OCI-M2 (cell line): ENCODE measurements around the gene DYDC2.

Experiments used
- DNase-seq: peaks from one replicate; lab custom pipeline; 2025; ENCODE audit not compliant: unreplicated experiment; lab: John Stamatoyannopoulos, UW

DYDC2 gene

DNA sequence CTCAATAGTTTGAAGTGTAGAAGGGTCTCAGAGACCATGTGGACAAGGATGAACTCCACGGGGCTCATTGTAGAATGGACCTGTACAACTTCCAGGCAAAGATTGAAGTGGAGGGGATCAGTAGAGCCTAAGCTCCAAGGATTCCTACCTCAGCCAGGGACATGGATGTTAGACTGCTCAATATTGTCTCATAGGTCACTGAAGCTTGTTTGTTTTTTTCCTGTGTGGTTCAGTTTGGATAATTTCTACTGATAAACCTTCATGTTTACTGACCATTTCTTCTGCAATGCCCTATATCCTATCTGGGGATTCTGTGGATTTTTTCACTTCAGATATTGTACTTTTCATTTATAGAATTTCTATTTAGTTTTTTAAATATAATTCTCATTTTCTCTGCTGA is 8.9 kb downstream of the DYDC2 start:
- DNase-seq: no peak

GRCh38 chr10:80371467-80371866 is 14.9 kb downstream of the DYDC2 start:
- DNase-seq: no peak

DNA sequence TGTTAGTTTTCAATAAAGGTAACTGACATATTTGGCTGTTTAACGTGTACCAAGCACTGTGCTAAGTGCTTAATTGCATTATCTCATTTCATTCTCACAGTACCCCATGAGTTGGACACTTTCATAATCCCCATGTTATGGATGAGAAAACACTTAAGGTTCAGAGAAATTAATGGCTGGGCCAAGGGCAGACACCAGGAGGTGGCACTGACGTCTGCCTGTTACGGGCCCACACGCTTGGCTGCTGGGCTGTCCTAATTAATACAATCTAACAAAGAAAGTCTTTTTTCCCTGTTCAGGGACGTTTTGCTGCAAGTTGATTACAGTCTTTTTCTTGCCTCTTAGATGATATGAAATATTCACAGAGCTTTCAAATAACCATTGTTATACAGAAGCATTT is 16.1 kb downstream of the DYDC2 start:
- no peak for DNase-seq

DNA sequence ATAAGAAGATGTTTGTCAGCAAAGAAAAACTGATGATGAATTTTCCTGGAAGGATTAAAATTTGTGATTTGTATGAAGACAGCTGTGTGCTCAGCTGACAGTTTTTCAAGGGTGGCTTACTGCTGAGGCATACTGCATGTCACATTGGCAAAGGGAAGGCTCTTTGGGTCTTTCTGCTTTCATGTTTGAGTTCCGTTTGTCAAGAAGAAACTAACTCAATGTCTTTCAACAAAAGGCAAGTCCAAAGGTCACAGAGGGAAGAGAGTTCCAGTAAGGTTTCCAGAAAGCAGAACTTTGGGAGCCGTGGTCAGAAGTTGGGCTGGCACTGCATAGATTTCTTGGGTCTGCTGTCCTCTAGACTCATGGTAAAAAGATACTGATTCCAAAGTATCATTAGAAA is 16.9 kb downstream of the DYDC2 start:
- no peak for DNase-seq

DNA sequence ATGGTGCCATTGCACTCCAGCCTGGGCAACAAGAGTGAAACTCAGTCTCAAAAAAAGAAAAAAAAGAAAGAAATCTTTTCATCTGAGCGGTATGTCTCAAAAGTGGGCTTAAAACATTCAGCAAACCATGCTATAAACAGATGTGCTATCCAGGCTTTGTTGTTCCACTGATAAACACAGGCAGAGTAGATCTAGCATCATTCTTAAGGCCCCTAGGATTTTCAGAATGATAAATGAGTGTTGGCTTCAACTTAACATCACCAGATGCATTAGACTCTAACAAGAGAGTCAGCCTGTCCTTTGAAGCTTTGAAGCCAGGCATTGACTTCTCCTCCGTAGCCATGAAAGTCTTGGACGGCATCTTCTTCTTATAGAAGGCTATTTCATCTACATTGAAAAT is 23.1 kb downstream of the DYDC2 start:
- no peak for DNase-seq

DNA sequence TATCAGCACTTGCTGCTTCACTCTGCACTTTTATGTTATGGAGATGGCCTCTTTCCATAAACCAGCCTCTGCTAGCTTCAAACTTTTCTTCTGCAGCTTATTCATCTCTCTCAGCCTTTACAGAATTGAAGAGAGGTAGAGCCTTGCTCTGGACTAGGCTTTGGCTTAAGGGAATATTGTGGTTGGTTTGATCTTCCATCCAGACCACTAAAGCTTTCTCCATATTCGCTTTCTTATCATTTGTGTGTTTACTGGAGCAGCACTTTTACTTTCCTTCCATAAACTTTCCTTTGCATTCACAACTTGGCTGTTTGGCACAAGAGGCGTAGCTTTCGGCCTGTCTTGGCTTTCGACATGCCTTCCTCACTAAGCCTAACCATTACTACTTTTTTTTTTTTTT is 23.6 kb downstream of the DYDC2 start:
- DNase-seq: no peak

DNA sequence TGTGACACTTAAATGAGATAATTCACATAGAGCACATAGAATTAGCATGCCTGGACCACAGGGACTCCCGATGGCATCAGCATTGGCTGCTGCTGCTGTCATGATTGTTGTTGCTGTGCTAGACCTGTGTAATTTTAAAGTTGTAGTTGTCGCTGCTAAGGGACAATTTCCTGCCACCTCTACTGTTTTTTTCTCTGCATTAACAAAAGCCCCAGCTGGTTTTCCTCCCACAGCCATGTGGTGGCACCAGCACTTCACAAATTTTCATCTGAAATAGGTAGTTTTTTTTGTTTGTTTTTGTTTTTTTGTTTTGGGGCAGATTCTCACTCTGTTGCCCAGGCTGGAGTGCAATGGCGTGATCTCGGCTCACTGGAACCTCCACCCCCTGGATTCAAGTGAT is 26.4 kb downstream of the DYDC2 start:
- no peak for DNase-seq

- no peak for DNase-seq
These were observed 34.2 kb downstream of the DYDC2 start for GRCh38 chr10:80390740-80391139.

GRCh38 chr10:80392250-80392649 is 35.7 kb downstream of the DYDC2 start:
- DNase-seq: no peak

DNA sequence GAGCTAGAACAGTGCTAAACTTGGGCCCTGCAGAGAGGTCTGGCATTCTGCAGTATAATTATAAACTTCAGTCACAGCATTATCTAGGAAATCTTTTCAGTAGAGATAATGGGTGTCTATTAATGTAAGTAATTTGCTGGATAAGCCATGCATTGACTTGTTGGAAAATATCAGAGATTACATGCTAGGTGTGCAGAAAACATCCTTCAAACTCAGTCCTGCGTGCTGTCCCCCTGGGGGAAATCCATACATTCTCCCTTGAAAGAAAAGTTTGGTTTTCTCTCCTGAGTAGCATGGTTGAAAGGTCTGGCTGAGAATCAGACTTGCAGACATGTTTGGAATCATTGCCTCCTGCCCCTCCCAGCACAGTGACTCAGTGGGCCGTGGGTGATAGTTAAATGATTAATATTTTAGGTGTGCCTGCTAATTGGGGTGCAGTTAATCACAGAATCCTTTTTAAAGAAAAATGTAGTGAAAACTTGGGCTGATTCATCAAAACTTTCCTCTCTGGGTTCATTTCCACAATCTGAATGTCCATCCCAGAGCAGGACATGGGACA is 37.9 kb downstream of the DYDC2 start:
- DNase-seq: no peak

- DNase-seq: no peak
These were observed 40.4 kb downstream of the DYDC2 start for GRCh38 chr10:80397014-80397413.

- DNase-seq: no peak
These were observed 43.7 kb downstream of the DYDC2 start for GRCh38 chr10:80400136-80400804.

GRCh38 chr10:80405035-80405434 is 48.5 kb downstream of the DYDC2 start:
- no peak for DNase-seq

DNA sequence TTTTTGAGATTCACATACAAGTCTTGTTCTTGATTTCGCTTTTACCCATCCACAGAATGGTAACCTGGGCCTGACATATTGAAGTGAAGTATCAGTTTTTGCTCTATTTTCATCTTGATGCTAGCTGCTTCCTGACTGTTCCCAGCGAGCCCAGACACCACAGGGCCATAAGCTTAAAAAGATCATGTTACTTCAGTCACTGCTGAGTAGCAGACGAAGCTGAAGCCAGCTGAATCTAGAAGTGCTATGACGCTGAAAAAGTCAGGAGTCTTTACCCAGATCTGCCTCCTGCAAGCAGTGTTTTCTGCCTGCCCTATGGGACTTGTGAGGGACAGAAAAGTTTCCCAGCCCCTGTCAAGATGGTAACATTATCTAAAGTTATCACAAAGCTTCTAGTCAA is 49.0 kb downstream of the DYDC2 start:
- DNase-seq: no peak

GRCh38 chr10:80406204-80406603 is 49.6 kb downstream of the DYDC2 start:
- no peak for DNase-seq

- DNase-seq: no peak
These were observed 51.2 kb downstream of the DYDC2 start for GRCh38 chr10:80407812-80408241.

DNA sequence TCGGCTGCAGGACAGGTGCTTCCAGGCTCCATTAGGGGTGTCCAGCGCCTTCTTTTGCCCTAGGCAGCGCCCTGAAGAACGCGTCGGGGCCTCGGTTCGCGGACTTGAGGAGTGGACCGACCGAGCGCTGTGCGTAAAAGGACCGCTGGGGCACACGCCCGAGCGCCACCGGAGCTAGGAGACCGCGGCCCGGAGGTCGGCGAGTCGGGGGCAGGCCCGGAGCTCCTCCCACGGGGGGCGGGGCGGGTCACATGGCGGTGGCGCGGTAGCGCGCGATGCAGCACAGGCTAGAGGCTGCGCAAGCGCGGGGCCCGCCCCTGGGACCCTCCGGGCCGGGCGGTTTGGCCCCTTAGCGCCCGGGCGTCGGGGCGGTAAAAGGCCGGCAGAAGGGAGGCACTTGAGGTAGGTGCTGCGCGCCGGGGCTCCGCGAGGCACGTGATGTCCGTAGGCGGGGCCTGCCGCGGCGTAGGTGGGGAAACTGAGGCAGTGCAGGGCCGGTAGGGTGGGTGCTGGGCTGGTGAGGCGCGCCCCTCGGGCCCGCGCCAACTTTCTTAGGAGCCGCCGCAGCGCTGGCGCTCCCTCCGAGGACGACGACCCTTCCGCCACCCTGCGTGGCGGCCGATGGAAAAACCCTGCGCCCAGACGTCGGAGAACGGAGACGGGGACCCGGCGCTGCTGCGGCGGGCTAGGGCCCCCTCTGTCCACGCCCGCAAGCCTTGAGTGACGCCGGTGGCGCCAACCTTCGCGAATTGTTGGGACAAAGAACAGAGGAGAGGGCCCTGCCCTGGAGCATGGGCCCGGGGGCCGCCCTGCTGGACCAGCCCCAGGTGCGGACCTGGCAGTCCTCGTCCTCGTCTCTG is 51.9 kb downstream of the DYDC2 start, which contains the start of gene PRXL2A:
Gene PRXL2A, plus strand, starts transcription at position 310 of the 860 bp plus-strand sequence. CDS start 11,917 bp downstream, outside the sequence.
- DNase-seq: peak; percentile 44

DNA sequence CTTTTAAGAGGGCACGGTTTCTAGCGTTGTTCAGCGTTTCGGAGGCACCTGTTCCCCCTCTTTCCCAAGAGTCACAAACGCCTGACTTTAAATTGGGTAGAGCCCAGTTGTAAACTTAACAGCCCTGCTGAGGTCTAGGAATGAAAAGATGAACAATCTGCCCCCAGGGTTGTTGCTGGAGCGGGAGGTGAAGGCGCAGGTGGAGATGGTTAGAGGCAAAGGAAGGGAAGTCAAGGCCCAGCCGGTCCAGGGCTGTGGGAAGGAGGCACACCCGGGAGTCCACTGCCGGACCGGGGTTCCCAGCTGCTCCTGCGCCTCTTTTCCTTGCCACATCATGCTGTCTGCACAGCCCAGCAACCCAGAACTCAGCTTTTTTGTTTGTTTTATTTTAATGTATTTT is 52.5 kb downstream of the DYDC2 start:
- DNase-seq: no peak

DNA sequence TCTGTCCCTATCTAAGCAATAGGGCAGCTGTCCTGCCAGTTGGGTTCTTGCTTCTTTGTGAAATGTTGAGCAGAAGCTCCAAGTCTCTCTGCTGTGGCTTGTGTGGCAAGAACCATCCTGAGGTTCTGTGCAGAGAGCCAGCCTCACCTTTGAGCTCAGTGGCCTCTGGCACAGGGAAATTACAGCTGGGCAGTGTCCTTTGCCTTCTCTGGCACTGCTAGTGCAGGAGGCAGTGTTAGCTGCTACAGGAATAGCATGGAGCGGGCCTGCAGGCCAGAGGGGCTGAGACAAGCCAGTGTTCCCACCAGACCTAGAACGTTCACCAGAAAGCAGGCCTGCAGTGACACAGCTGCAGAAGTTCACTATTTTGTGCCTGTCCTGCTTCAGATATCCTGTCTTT is 53.5 kb downstream of the DYDC2 start:
- no peak for DNase-seq

DNA sequence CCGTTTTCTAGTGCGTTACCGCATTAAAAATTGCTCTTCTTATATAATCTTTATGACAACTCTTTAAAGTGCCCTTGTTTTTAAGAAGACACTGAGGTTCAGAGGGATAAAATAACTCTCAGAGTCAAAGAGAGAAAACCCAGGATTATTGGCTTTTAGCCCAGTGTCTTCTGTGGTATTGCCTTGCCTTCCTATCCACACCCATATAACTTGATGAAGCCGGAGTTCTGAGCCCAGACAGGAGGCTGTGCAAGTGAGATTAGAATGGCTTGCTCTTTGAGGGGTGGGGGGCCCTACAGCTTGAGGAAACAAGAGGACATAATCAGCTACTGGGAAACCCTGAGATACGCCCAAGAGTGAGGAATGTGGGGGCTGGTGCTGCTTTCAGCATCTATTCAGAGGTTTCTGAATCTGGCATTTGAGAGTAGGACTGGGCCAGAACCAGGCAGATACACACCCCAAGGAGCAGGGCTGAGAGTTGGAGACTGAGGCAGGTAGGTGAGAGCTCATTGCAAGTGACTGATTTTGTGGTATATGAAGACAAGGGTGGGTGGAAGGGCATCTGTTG is 54.1 kb downstream of the DYDC2 start:
- no peak for DNase-seq

DNA sequence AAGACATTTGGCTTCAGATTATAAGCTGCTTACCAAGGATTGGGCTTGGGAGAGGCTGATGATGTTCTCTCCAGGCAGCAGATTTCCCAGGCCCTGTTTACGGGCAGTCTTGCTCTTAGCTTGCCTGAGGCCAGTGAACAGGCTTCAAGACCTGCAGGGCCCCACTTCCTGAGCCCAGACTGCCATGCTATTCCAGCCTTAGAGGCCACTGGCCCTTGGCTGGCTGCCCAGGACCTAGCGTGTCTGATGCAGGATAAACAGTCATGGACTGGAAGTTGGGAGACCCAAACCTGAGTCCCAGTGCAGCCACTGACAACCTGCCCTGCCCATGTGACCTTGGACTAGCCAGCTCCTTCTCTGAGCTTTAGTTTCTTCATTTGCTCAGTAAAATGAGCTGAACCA is 54.7 kb downstream of the DYDC2 start:
- DNase-seq: no peak
